AG04449 (cell line): ENCODE measurements around the gene PHLDB1.
A peak's percentile ranks its signal among the peaks of the same experiment; 100 is the strongest.

Source experiments
- CTCF ChIA-PET: fragments of 350-600 bp; formaldehyde crosslinking; extraction: SDS; loops from one replicate; lab custom pipeline; 2021; ENCODE audit warnings: antibody characterized with exemption; lab: Yijun Ruan, JAX
- POLR2A ChIA-PET: fragments of 400-600, 350-600 bp; formaldehyde crosslinking; extraction: SDS; loops from one replicate; lab custom pipeline; 2020; ENCODE audit warnings: antibody characterized with exemption, inconsistent platforms; lab: Yijun Ruan, JAX
- DNase-seq: peaks from one replicate; pipeline ENCODE4 v3.0.0-alpha.2; 2010; ENCODE audit warnings: low read depth, low spot score
- H3K4me3 ChIP-seq: 2 replicates; pipeline ENCODE4 v1.5.1; 2011; ENCODE audit warnings: low read depth, mild to moderate bottlenecking, control low read depth, low read length
- TF ChIP-seq, protein P1 (sequence below): IDR thresholded peaks from one replicate; pipeline ENCODE4 v1.5.1; 2011; ENCODE audit warnings: mild to moderate bottlenecking, moderate library complexity, low read length, control low read depth, inconsistent platforms; ENCODE audit not compliant: insufficient read depth; ENCODE audit errors: missing control alignments

Gene PHLDB1

DNA sequence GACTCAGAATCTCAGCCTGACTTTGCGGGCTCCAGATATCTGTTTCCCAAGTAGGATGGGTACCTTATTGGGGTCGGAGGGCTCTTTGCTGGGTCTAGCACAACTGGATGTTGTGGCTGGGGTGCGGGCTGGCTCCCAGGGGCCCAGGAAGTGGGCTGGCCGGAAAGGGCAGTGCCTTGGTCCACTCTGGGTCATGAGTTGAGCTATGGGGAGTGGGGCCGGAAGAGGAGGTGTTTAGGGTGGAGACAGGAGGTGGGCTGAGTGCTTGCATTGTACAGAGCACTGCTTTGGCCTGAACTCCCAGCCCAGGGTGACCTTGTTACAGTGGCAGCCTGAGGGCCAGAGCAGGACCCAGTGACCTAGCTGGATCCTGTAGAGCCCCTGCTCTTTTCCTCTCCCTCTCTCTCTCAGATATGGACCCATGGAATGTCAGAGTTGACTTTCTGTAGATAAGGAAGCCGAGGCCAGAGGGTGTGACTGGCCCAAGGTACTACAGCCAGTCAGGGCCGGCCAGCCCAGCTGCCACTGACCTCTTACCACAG is 13.2 kb downstream of the PHLDB1 start:
- TF ChIP-seq, protein P1, sequence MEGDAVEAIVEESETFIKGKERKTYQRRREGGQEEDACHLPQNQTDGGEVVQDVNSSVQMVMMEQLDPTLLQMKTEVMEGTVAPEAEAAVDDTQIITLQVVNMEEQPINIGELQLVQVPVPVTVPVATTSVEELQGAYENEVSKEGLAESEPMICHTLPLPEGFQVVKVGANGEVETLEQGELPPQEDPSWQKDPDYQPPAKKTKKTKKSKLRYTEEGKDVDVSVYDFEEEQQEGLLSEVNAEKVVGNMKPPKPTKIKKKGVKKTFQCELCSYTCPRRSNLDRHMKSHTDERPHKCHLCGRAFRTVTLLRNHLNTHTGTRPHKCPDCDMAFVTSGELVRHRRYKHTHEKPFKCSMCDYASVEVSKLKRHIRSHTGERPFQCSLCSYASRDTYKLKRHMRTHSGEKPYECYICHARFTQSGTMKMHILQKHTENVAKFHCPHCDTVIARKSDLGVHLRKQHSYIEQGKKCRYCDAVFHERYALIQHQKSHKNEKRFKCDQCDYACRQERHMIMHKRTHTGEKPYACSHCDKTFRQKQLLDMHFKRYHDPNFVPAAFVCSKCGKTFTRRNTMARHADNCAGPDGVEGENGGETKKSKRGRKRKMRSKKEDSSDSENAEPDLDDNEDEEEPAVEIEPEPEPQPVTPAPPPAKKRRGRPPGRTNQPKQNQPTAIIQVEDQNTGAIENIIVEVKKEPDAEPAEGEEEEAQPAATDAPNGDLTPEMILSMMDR, result no peak
- ChIA-PET POLR2A (interaction anchor here (1.0 to 6.7 kb wide), 5 partner anchors 11 to 37 kb away, joined by 3 to 172 read pairs (median 15); partner anchors contain the start of gene PHLDB1), CTCF (interaction anchor here (1.2 to 12.0 kb wide), 3 partner anchors 11 to 170 kb away, joined by 3 to 138 read pairs (median 10); partner anchors contain the start of genes DDX6 and PHLDB1)
- peak overlapping the region; percentile 78 for H3K4me3 ChIP-seq
- DNase-seq, result no peak

DNA sequence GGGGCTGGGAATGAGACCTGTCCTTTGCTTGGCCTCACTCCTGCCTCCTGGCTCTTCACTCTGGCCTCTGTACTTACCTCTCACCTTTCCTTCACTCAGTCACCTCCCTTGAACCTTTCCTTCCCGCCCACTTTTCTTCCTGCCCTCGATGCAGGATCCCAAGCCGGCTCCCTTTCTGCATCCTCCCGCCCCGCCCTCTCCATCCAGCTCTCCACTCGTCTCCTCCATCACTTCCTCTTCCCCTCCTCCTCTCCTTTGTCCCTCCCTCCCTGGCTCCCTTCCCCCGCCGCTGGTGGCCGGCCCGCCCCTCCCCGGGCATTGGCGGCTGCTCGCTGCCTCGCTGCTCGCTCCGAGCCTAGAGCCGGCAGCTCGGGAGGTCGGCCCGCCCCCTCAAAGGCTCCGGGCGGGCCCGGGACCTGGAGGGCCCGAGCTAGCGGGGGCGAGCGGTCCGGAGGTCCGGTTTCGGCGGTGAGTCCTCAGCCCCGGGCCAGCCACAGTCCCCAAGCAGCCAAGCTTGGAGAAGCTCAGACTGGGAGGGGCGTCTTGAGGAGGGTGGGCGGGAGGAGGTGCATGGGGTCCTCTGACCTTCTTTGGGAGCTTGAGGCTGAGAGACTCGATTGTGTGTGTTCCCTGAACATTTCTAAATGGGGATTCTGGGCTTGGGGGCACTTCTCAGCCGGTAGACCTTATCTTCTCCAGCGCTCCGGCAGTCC is 13.8 kb downstream of the PHLDB1 start:
- ChIA-PET POLR2A (interaction anchor here (0.8 to 6.7 kb wide), 6 partner anchors 11 to 36 kb away, joined by 3 to 172 read pairs (median 10); partner anchors contain the start of gene PHLDB1), CTCF (interaction anchor here (2.6 to 12.0 kb wide), 2 partner anchors 11 to 38 kb away, joined by 10 to 138 read pairs; partner anchors contain the start of gene PHLDB1)
- TF ChIP-seq, protein P1, result no peak
- DNase-seq, result peak; percentile 40
- peak overlapping the region; percentile 78 for H3K4me3 ChIP-seq

DNA sequence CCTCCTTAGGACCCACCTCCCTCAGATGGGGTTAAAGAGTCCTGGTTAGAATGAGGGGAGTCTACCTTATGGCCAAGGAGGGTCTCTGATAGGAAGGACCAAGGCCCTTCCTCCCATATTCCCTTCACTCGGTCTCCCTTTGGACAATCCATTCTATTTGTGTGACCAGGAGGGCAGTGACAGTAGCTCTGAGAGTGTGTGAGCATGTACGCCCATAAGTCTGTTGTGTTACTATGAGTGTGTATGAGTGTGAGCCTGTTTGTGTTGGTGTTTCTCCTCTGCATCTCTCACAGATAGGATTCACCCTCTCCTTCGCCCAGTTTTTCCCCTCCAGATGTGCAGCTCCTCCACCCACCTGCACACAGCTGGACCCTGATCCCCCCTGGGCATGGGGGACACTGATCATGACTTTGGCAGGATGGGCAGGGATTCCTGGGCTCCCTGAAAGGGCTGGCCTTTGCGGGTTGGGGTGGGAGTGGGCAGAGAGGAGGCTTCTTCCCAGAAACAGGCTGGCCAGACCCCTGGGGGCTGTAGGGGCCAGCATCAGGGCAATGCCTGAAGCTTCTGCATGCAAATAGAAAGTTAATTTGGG is 14.5 kb downstream of the PHLDB1 start:
- TF ChIP-seq, protein P1, result no peak
- DNase-seq, result no peak
- POLR2A ChIA-PET, result interaction anchor here (0.7 to 6.7 kb wide), 7 partner anchors 8 to 35 kb away, joined by 3 to 172 read pairs (median 4); partner anchors contain the start of gene PHLDB1
- peak overlapping the region; percentile 78 for H3K4me3 ChIP-seq
- CTCF ChIA-PET, result interaction anchor here (0.7 to 12.0 kb wide), 5 partner anchors 10 to 41 kb away, joined by 3 to 138 read pairs (median 10); partner anchors contain the start of gene PHLDB1

DNA sequence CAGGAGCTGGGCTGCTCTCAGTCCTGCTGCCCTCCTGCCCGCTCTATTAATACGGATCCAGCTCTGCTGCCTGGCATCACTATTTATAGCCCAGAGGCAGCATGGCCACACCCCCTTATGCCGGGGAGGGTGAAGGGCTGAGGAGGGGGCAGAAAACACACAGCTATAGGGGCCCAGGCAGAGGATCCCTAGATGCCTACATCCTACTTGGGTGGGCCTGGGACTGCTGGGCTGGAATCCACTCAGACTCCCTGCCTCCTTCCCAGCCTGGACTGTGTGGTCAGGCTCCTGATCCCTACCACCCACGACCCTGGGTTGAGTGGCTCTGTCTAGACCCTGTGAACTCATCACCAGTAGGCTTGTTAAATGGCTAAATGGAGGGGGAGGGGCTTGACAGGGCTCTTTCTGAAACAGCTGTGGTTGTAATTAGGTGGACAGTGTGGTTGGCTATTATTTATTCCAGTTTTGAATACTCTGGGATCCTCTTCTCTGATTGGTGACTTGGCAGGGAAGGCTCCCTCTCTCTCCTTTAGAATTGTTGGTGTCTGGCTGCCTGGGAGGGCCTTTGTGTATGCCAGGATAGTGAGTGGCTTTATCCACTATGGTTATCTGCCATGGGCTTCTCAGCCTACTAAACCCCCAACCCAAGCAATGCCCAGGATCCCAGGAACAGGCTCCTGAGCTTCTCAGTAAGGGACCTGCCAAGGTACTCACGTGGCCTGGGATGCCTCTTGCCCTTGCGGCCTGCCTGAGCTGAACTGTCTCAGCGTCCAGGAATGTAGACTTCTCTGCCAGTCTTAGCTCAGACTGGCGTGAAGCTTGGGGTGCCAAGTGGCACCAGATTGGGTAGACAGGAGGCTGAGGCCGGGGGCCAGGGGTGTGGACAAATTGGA is 15.2 kb downstream of the PHLDB1 start:
- peak; percentile 40 for DNase-seq
- POLR2A ChIA-PET, result interaction anchor here (0.7 to 6.7 kb wide), 10 partner anchors 9 to 36 kb away, joined by 3 to 172 read pairs (median 4); partner anchors contain the start of gene PHLDB1

DNA sequence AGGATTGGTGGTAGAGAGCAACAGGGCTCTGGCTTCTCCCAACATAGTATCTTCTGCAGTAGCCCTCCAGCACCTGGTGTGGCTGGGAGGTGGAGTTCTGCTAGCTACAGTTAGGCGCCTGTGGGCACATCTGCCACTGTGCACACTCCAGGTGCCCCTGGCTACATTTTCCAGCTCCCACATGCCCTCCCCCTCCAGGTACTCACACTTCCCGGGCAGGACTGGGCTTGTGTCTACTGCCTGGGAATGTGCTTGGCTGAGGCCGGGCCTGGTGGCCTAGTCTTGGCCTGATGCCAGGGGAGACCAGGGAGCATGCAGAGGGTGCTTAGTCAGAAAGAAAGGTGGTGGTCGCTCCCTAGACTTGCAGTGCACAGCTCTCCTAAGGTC is 15.8 kb downstream of the PHLDB1 start:
- POLR2A ChIA-PET, result interaction anchor here (0.7 to 6.7 kb wide), 6 partner anchors 10 to 35 kb away, joined by 3 to 172 read pairs (median 4); partner anchors contain the start of gene PHLDB1
- DNase-seq, result no peak
- CTCF ChIA-PET, result interaction anchor here (0.7 to 12.0 kb wide), 7 partner anchors 9 to 66 kb away, joined by 3 to 138 read pairs (median 8); partner anchors contain the start of gene PHLDB1
- TF ChIP-seq, protein P1, result no peak
- H3K4me3 ChIP-seq, result peak overlapping the region; percentile 78

More for the DNA sequence above, 15.2 kb downstream of the PHLDB1 start:
- TF ChIP-seq, protein P1, result no peak
- peak overlapping the region; percentile 78 for H3K4me3 ChIP-seq
- CTCF ChIA-PET, result interaction anchor here (0.7 to 12.0 kb wide), 7 partner anchors 10 to 40 kb away, joined by 3 to 138 read pairs (median 3); partner anchors contain the start of gene PHLDB1
